ENCODE measurements around the gene NKAIN2.

- TF ChIP-seq CTCF (IDR thresholded peaks at IDR 0.05; ENCODE audit: low read length), result no peak
- TF ChIP-seq EZH2 (optimal IDR thresholded peaks at IDR 0.05; ENCODE audit: low read depth, low read length), result no peak
These were observed 110.2 kb downstream of the NKAIN2 start for GRCh38 chr6:123913863-123914262.
